PC-3 (cell line): ENCODE results near the gene AKR1C1. TPM values are rescaled to one million over a fixed set of nuclear protein-coding genes. Genes with fewer than 3 reads are reported as not detected.
"Not testable (repeated sequence)": the region's sequence is repeated elsewhere in the genome, so short reads cannot be mapped to it uniquely, and the experiment has no call there.

Experiments
- ATAC-seq: fragments of 200-7000 bp; cut with Tn5 transposase; 2 replicates; pipeline ENCODE4 v1.9.1; 2020; ENCODE audit warnings: mild to moderate bottlenecking, moderate library complexity
- BruUV-seq: library from RNA; stranded (reverse); fragments of 400-500 nt; replicated peaks from 2 replicates; lab custom pipeline; 2021; lab: Mats Ljungman, UMichigan
- CTCF ChIA-PET: fragments of 300-600 bp; sonication (Branson Sonifier 250); formaldehyde crosslinking; loops from one replicate; lab custom pipeline; 2022; ENCODE audit warnings: antibody characterized with exemption; lab: Charles Lee
- POLR2A ChIA-PET: fragments of 300-600 bp; sonication (Branson Sonifier 250); formaldehyde crosslinking; loops from one replicate; lab custom pipeline; 2022; ENCODE audit warnings: antibody characterized with exemption; ENCODE audit not compliant: unreplicated experiment; lab: Charles Lee
- DNase-seq: peaks from one replicate; pipeline ENCODE4 v3.0.0-alpha.2; 2015
- H2AFZ ChIP-seq: fragments of 300-600 bp; sonication (generic); 2 replicates; pipeline ENCODE4 v1.6.0; 2016; ENCODE audit warnings: antibody characterized with exemption, low read length
- H3F3A ChIP-seq: fragments of 300-600 bp; sonication (generic); one replicate; pipeline ENCODE4 v1.6.0; 2017; ENCODE audit warnings: antibody characterized with exemption, low read length, control low read depth, mild to moderate bottlenecking; ENCODE audit not compliant: unreplicated experiment
- H3K27ac ChIP-seq: fragments of 300-600 bp; sonication (generic); 2 replicates; pipeline ENCODE4 v1.5.1; 2016; ENCODE audit warnings: mild to moderate bottlenecking, low read length
- H3K27me3 ChIP-seq: fragments of 300-600 bp; sonication (generic); 2 replicates; pipeline ENCODE4 v1.6.1; 2016; ENCODE audit warnings: low read length, mixed read lengths
- H3K36me3 ChIP-seq: fragments of 300-600 bp; sonication (generic); 2 replicates; pipeline ENCODE4 v1.6.1; 2016; ENCODE audit warnings: low read depth, mixed run types, low read length, mixed read lengths
- H3K4me1 ChIP-seq: fragments of 300-600 bp; sonication (generic); 2 replicates; pipeline ENCODE4 v1.5.1; 2016; ENCODE audit warnings: low read length; ENCODE audit not compliant: insufficient read depth
- H3K4me2 ChIP-seq: fragments of 300-600 bp; sonication (generic); 2 replicates; pipeline ENCODE4 v1.6.0; 2016; ENCODE audit warnings: low read length
- H3K4me3 ChIP-seq: fragments of 300-600 bp; sonication (generic); 2 replicates; pipeline ENCODE4 v1.5.1; 2016; ENCODE audit warnings: mild to moderate bottlenecking, low read length, mixed read lengths
- H3K79me2 ChIP-seq: fragments of 300-600 bp; sonication (generic); 2 replicates; pipeline ENCODE4 v1.6.1; 2017; ENCODE audit warnings: low read length, mixed read lengths
- H3K9ac ChIP-seq: fragments of 300-600 bp; sonication (generic); 2 replicates; pipeline ENCODE4 v1.6.0; 2016; ENCODE audit warnings: mild to moderate bottlenecking, low read length
- H3K9me2 ChIP-seq: fragments of 300-600 bp; sonication (generic); replicated peaks from 2 replicates; pipeline ENCODE4 v1.6.1; 2016; ENCODE audit warnings: mixed run types, low read length, mixed read lengths
- H3K9me3 ChIP-seq: fragments of 300-600 bp; sonication (generic); 2 replicates; pipeline ENCODE4 v1.6.1; 2016; ENCODE audit warnings: low read length, mixed read lengths
- H4K20me1 ChIP-seq: fragments of 300-600 bp; sonication (generic); 2 replicates; pipeline ENCODE4 v1.6.1; 2016; ENCODE audit warnings: low read length, mixed read lengths
- CTCF ChIP-seq: fragments of 300-600 bp; sonication (generic); conservative IDR thresholded peaks from 2 replicates; pipeline ENCODE4 v1.5.1; 2017; ENCODE audit warnings: antibody characterized with exemption, low read depth, mild to moderate bottlenecking, low read length
- EZH2 ChIP-seq: fragments of 300-600 bp; sonication (generic); IDR thresholded peaks from one replicate; pipeline ENCODE4 v1.6.1; 2017; ENCODE audit warnings: antibody characterized with exemption, mild to moderate bottlenecking, low read length; ENCODE audit not compliant: unreplicated experiment
- EZH2phosphoT487 ChIP-seq: fragments of 300-600 bp; sonication (generic); IDR thresholded peaks from 2 replicates; pipeline ENCODE4 v1.6.1; 2018; ENCODE audit warnings: mild to moderate bottlenecking, antibody characterized with exemption, low read length, borderline replicate concordance
- intact Hi-C: fragments of 100-400 bp; cut with micrococcal nuclease; formaldehyde crosslinking; loops from 2 replicates; pipeline ENCODE4 v1.9.0; 2023
- total RNA-seq: library from RNA; depleted of rRNA; stranded (reverse); fragments of >200 nt; gene quantifications from 2 replicates; pipeline ENCODE4 v1.2.3, GENCODE V29; 2014; rRNA removed

Gene AKR1C1
- total RNA-seq, 1 experiment from 2014 or later: 3.2 TPM

GRCh38 chr10:5030989-5031388 is 67.8 kb downstream of the AKR1C1 start:
- CTCF ChIA-PET: no interaction called here
- Histone ChIP-seq H3K27ac (no peak overlapping the region), H3F3A (no peaks in the 10 kb centered on the region), H3K9me3 (no peaks in the 10 kb centered on the region), H2AFZ (no peak overlapping the region), H3K36me3 (no peaks in the 10 kb centered on the region), H3K4me1 (no peaks in the 10 kb centered on the region), H3K27me3 (no peaks in the 10 kb centered on the region), H3K9me2 (no peaks in the 10 kb centered on the region), H4K20me1 (no peaks in the 10 kb centered on the region), H3K9ac (no peak overlapping the region), H3K4me3 (no peak overlapping the region), H3K79me2 (no peaks in the 10 kb centered on the region), H3K4me2 (no peak overlapping the region)
- TF ChIP-seq EZH2phosphoT487 (no peak), CTCF (no peak), EZH2 (no peak)
- no TSS peak for BruUV-seq
- no peak for ATAC-seq
- intact Hi-C loops: no loop called here
- no peak for DNase-seq
- POLR2A ChIA-PET: no interaction called here

- H3K27me3 ChIP-seq, ATAC-seq, CTCF ChIA-PET, intact Hi-C loops, DNase-seq, POLR2A ChIA-PET, BruUV-seq, H3K9ac ChIP-seq, H3K4me1 ChIP-seq, H3K4me2 ChIP-seq, H3K9me3 ChIP-seq, H3K9me2 ChIP-seq, H2AFZ ChIP-seq, H3K4me3 ChIP-seq, H3K36me3 ChIP-seq, H3F3A ChIP-seq, H3K27ac ChIP-seq, H3K79me2 ChIP-seq, H4K20me1 ChIP-seq: not testable (repeated sequence)
These were observed 68.4 kb downstream of the AKR1C1 start for GRCh38 chr10:5031588-5031987.

- H3K4me3 ChIP-seq, intact Hi-C loops, H3K9me3 ChIP-seq, H3K79me2 ChIP-seq, CTCF ChIA-PET, H3K4me1 ChIP-seq, BruUV-seq, POLR2A ChIA-PET, H3K4me2 ChIP-seq, H4K20me1 ChIP-seq, H3K27ac ChIP-seq, DNase-seq, ATAC-seq, H3K9ac ChIP-seq, H3K27me3 ChIP-seq, H3K36me3 ChIP-seq, H2AFZ ChIP-seq, H3F3A ChIP-seq, H3K9me2 ChIP-seq: not testable (repeated sequence)
These were observed 69.2 kb downstream of the AKR1C1 start for GRCh38 chr10:5032444-5032843.

Other genes starting within 250 kb of the AKR1C1 start
- 0.36 TPM in 1 of 2 replicates, not detected in the other for gene AKR1E2, start 137.2 kb upstream of the AKR1C1 start, total RNA-seq
- 0.66 TPM in 1 of 2 replicates, not detected in the other for gene AKR1C2, start 40.4 kb downstream of the AKR1C1 start, total RNA-seq
- 15.8 and 24.0 TPM in 2 replicates for gene AKR1C3, start 131.0 kb downstream of the AKR1C1 start, total RNA-seq
- not detected in 2 replicates for gene AKR1C8, start 221.7 kb downstream of the AKR1C1 start, total RNA-seq
- gene AKR1C4, start 233.4 kb downstream of the AKR1C1 start, total RNA-seq: not detected in 2 replicates